ENCODE measurements around the gene OR4F29. TPM values are rescaled to one million over a fixed set of nuclear protein-coding genes. Genes with fewer than 3 reads are reported as not detected.
"Not testable (repeated sequence)": the region's sequence is repeated elsewhere in the genome, so short reads cannot be mapped to it uniquely, and the experiment has no call there.

The OR4F29 gene
- total RNA-seq (2014; rRNA removed; shearing (Covaris generic)): not detected in 2 replicates

- not testable (repeated sequence) for DNase-seq (ENCODE audit: low spot score)
Measured at GRCh38 chr1:451578-451977, at the start of gene OR4F29. Gene OR4F29 (minus strand): TSS chr1:451678. CDS start chr1:451678, 0 bp downstream.

Other genes starting within 250 kb of the OR4F29 start
- gene OR4F16, start 235.0 kb upstream of the OR4F29 start, total RNA-seq (2014; rRNA removed; shearing (Covaris generic)): not detected in 2 replicates

Measured in H4 (cell line).